SK-N-MC (cell line): ENCODE measurements around the gene ABLIM1.

Experiments used
- DNase-seq: peaks from one replicate; pipeline ENCODE4 v3.0.0-alpha.2; 2011; ENCODE audit warnings: low read depth, low spot score
- H3K27ac ChIP-seq: fragments of 200-600 bp; sonication (generic); 2 replicates; pipeline ENCODE4 v1.5.1; 2016; ENCODE audit warnings: mixed run types
- H3K36me3 ChIP-seq: fragments of 200-600 bp; sonication (generic); 2 replicates; pipeline ENCODE4 v1.6.1; 2017; ENCODE audit warnings: antibody characterized with exemption, low read length, mixed read lengths; ENCODE audit not compliant: insufficient read depth
- H3K4me3 ChIP-seq: fragments of 200-600 bp; sonication (generic); 2 replicates; pipeline ENCODE4 v1.5.1; 2016
- H3K9ac ChIP-seq: fragments of 200-600 bp; sonication (generic); 2 replicates; pipeline ENCODE4 v1.8.0; 2017; ENCODE audit warnings: mixed run types, mixed read lengths; ENCODE audit not compliant: insufficient read length
- H3K9me3 ChIP-seq: fragments of 200-600 bp; sonication (generic); 2 replicates; pipeline ENCODE4 v1.6.1; 2017; ENCODE audit warnings: low read depth, mild to moderate bottlenecking, antibody characterized with exemption, low read length, moderate library complexity, mixed read lengths
- EZH2 ChIP-seq: fragments of 200-600 bp; sonication (generic); IDR thresholded peaks from one replicate; pipeline ENCODE4 v1.6.1; 2017; ENCODE audit warnings: antibody characterized with exemption
- FOXP2 ChIP-seq: optimal IDR thresholded peaks from 2 replicates; pipeline ENCODE3; 2011; ENCODE audit warnings: mild to moderate bottlenecking, moderate library complexity; ENCODE audit not compliant: insufficient read depth; ENCODE audit errors: extremely low read length, control extremely low read depth
- POLR2AphosphoS5 ChIP-seq: IDR thresholded peaks from 2 replicates; pipeline ENCODE4 v1.6.1; 2012; ENCODE audit warnings: mild to moderate bottlenecking, low read depth, low read length, borderline replicate concordance

The ABLIM1 gene

DNA sequence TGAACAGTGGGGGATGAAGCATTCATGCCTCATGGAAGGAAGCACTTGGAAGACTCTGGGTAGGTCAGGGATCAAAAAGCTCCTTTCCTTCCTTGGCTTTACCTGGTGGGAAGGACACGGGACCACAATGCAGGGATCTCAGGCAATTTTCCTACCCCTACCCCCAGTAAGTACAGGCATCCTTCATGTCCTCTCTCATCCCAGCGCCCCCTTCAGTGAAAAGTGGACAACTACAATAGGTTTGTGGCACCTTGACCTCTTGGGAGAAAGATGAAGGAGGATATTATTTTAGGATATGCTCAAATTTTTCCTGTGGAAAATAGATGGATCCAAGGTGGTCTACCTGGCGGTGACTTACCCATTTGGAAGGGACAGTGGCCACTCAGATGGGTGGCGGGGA lies 270.3 kb downstream of the ABLIM1 start:
- TF ChIP-seq FOXP2 (no peak), POLR2AphosphoS5 (no peak), EZH2 (no peak)
- no peak overlapping the region for H3K4me3 ChIP-seq
- DNase-seq, result no peak
- H3K36me3 ChIP-seq, result no peaks in the 10 kb centered on the region
- no peak overlapping the region for H3K9ac ChIP-seq
- no peak overlapping the region for H3K27ac ChIP-seq
- no peaks in the 10 kb centered on the region for H3K9me3 ChIP-seq

DNA sequence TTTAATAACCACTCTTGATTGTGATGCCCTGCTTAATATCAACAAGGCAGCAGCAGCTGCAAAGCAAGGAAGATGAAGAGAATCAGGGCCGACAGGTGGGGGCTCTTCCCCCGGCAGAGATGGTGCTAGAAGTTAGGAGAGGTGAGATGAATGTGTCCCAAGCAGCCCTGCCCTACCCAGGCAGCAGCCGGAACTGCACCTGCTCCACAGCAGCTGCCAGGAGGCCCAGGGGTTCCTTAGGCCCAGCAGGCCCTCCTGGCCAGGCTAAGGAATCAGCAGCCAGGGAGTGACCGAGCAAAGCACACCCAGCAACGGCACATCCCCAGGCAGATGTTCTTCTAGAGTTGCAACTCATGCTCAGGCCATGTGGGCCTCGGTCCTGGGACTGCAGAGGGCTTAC lies 271.6 kb downstream of the ABLIM1 start:
- no peak overlapping the region for H3K9ac ChIP-seq
- no peak overlapping the region for H3K4me3 ChIP-seq
- H3K27ac ChIP-seq, result no peak overlapping the region
- H3K36me3 ChIP-seq, result no peaks in the 10 kb centered on the region
- no peak for DNase-seq
- H3K9me3 ChIP-seq, result no peaks in the 10 kb centered on the region
- no peak for TF ChIP-seq FOXP2
- no peak for TF ChIP-seq POLR2AphosphoS5
- no peak for TF ChIP-seq EZH2

DNA sequence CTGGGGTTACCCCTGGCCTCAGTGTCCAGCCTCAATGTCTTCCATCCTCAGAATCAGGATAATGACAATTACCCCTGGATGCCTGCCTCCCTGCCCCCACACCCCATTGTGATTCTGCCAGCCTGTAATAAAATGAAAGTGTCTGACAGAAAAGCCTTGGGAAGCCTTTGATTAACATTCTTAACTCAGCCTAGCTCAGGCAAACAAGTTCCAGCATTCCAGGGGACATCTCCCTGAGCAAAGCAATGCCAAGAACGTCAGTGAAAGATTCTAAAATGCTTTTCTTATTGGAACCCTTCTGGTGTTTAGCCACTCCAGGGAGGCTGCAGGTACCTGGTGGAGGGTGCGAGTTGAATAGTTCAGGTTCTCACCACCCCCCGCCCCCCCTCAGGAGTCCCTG lies 272.5 kb downstream of the ABLIM1 start:
- no peak overlapping the region for H3K9ac ChIP-seq
- H3K36me3 ChIP-seq, result no peaks in the 10 kb centered on the region
- H3K27ac ChIP-seq, result no peak overlapping the region
- TF ChIP-seq FOXP2 (no peak), EZH2 (no peak), POLR2AphosphoS5 (no peak)
- H3K4me3 ChIP-seq, result no peak overlapping the region
- H3K9me3 ChIP-seq, result no peaks in the 10 kb centered on the region
- DNase-seq, result no peak

DNA sequence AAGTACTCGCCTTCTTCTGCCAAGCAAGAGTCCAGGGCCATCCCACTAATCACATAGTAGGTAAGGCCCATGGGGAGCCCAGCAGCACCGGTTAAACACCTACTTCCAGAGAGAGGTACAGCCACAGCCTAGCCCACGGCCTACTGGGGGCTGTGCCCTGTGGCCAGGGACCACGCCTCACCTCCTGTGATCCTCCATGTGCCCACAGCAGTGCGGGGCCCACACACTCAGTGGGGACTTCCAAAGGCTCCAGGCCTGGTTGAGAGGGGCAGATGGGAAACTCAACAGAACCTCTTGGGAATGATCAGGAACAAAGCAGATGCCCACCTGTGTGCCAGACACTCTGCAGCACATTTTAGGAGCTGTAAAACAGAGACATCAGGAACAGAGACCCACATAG lies 273.5 kb downstream of the ABLIM1 start:
- TF ChIP-seq POLR2AphosphoS5 (no peak), FOXP2 (no peak), EZH2 (no peak)
- H3K9ac ChIP-seq, result no peak overlapping the region
- no peaks in the 10 kb centered on the region for H3K36me3 ChIP-seq
- no peak for DNase-seq
- no peak overlapping the region for H3K4me3 ChIP-seq
- no peaks in the 10 kb centered on the region for H3K9me3 ChIP-seq
- no peak overlapping the region for H3K27ac ChIP-seq

DNA sequence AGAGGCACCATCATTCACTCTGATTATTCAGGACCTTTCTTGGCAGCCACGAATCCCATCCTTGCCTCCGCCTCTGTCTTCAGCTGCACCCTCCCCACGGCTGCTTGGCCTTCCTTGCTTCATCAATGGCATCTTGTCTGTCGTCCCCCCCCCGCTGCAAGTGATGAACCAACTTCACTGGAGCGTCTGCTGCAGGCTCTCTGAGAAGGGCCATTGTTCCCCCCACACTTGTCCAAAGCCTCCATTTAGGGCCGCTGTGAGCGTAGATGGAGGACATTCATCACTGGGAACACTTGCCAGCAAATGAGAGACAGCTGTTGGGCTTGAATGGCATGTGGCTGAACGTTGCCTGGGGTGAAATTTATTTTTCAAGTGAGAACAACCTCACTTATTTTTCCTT lies 273.9 kb downstream of the ABLIM1 start:
- TF ChIP-seq FOXP2, result no peak
- TF ChIP-seq EZH2, result no peak
- no peak for TF ChIP-seq POLR2AphosphoS5
- DNase-seq, result no peak
- no peaks in the 10 kb centered on the region for H3K36me3 ChIP-seq

More for the DNA sequence above, 273.9 kb downstream of the ABLIM1 start:
- no peak overlapping the region for H3K27ac ChIP-seq
- H3K4me3 ChIP-seq, result no peak overlapping the region
- H3K9me3 ChIP-seq, result no peaks in the 10 kb centered on the region
- H3K9ac ChIP-seq, result no peak overlapping the region
